ENCODE results near the gene ZDHHC14. TPM values are rescaled to one million over a fixed set of nuclear protein-coding genes. Genes with fewer than 3 reads are reported as not detected.

Gene ZDHHC14
- total RNA-seq, 4 donors from 2014 or later: 7.3 to 14.4 (median 8.1) TPM

GRCh38 chr6:157427969-157428368 is 47.0 kb downstream of the ZDHHC14 start:
- Histone ChIP-seq H3K27ac (no peak overlapping the region), H3K27me3 (no peaks in the 10 kb centered on the region), H3K36me3 (no peaks in the 10 kb centered on the region), H3K4me3 (no peak overlapping the region), H3K9me3 (no peaks in the 10 kb centered on the region), H3K4me1 (no peaks in the 10 kb centered on the region)
- ATAC-seq: no peak
- TF ChIP-seq POLR2AphosphoS5 (IDR thresholded peaks at IDR 0.05): no peak
- TF ChIP-seq EP300 (IDR thresholded peaks at IDR 0.05): no peak
- TF ChIP-seq CTCF (IDR thresholded peaks at IDR 0.05): no peak
- TF ChIP-seq POLR2A (IDR thresholded peaks at IDR 0.05): no peak
- 76 to 94% methylated on average over 2 to 5 of the region's 7 CpGs for WGBS, 2 donors (ENCODE audit: low coverage in 1 of 2)

GRCh38 chr6:157428427-157429202 is 47.6 kb downstream of the ZDHHC14 start:
- 83 to 89% methylated on average over 8 to 18 of the region's 21 CpGs for WGBS, 2 donors (ENCODE audit: low coverage in 1 of 2)
- ATAC-seq: no peak
- Histone ChIP-seq H3K27me3 (no peaks in the 10 kb centered on the region), H3K4me3 (no peak overlapping the region), H3K27ac (no peak overlapping the region), H3K4me1 (no peaks in the 10 kb centered on the region), H3K9me3 (no peaks in the 10 kb centered on the region), H3K36me3 (no peaks in the 10 kb centered on the region)
- no peak for TF ChIP-seq CTCF (IDR thresholded peaks at IDR 0.05)

- Histone ChIP-seq H3K4me1 (no peaks in the 10 kb centered on the region), H3K27me3 (no peaks in the 10 kb centered on the region), H3K36me3 (no peaks in the 10 kb centered on the region), H3K9me3 (no peaks in the 10 kb centered on the region), H3K4me3 (no peak overlapping the region), H3K27ac (no peak overlapping the region)
- WGBS, 2 donors (ENCODE audit: low coverage in 1 of 2): 86 to 91% methylated on average over 1 of the region's 1 CpG
- ATAC-seq: no peak
- TF ChIP-seq EP300 (IDR thresholded peaks at IDR 0.05) (no peak), POLR2AphosphoS5 (IDR thresholded peaks at IDR 0.05) (no peak), POLR2A (IDR thresholded peaks at IDR 0.05) (no peak), CTCF (IDR thresholded peaks at IDR 0.05) (no peak)
Observed at GRCh38 chr6:157429248-157429647, 48.3 kb downstream of the ZDHHC14 start.

GRCh38 chr6:157430834-157431233 is 49.8 kb downstream of the ZDHHC14 start:
- 48 to 53% methylated on average over 2 to 3 of the region's 3 CpGs for WGBS, 2 donors (ENCODE audit: low coverage in 1 of 2)
- no peak overlapping the region for H3K4me3 ChIP-seq
- H3K27me3 ChIP-seq: no peaks in the 10 kb centered on the region
- no peaks in the 10 kb centered on the region for H3K36me3 ChIP-seq
- no peaks in the 10 kb centered on the region for H3K9me3 ChIP-seq
- no peak for ATAC-seq
- no peaks in the 10 kb centered on the region for H3K4me1 ChIP-seq
- no peak overlapping the region for H3K27ac ChIP-seq
- TF ChIP-seq POLR2A (IDR thresholded peaks at IDR 0.05) (no peak), CTCF (IDR thresholded peaks at IDR 0.05) (no peak), POLR2AphosphoS5 (IDR thresholded peaks at IDR 0.05) (no peak), EP300 (IDR thresholded peaks at IDR 0.05) (no peak)

GRCh38 chr6:157432231-157432891 is 51.4 kb downstream of the ZDHHC14 start:
- H3K9me3 ChIP-seq: no peaks in the 10 kb centered on the region
- no peak overlapping the region for H3K4me3 ChIP-seq
- H3K27me3 ChIP-seq: no peaks in the 10 kb centered on the region
- peaks cover 0 to 10% (median 0%) of the 10 kb centered on the region in 3 donors for H3K4me1 ChIP-seq
- TF ChIP-seq POLR2A (IDR thresholded peaks at IDR 0.05) (no peak), CTCF (IDR thresholded peaks at IDR 0.05) (no peak), EP300 (IDR thresholded peaks at IDR 0.05) (no peak), POLR2AphosphoS5 (IDR thresholded peaks at IDR 0.05) (no peak)
- H3K27ac ChIP-seq: no peak overlapping the region
- H3K36me3 ChIP-seq: no peaks in the 10 kb centered on the region
- no peak for ATAC-seq
- WGBS, 2 donors (ENCODE audit: low coverage in 1 of 2): 61 to 71% methylated on average over 7 of the region's 7 CpGs
